Smooth muscle cell of the coronary artery (primary cell): ENCODE measurements around the gene CDC42BPB. TPM values are rescaled to one million over a fixed set of nuclear protein-coding genes. Genes with fewer than 3 reads are reported as not detected.

Experiments
- total RNA-seq: library from RNA; depleted of rRNA; stranded (reverse); fragments of >200 nt; gene quantifications from 2 replicates; pipeline ENCODE4 v1.2.3, GENCODE V29; 2014; ENCODE audit warnings: low replicate concordance

The CDC42BPB gene, protein sequence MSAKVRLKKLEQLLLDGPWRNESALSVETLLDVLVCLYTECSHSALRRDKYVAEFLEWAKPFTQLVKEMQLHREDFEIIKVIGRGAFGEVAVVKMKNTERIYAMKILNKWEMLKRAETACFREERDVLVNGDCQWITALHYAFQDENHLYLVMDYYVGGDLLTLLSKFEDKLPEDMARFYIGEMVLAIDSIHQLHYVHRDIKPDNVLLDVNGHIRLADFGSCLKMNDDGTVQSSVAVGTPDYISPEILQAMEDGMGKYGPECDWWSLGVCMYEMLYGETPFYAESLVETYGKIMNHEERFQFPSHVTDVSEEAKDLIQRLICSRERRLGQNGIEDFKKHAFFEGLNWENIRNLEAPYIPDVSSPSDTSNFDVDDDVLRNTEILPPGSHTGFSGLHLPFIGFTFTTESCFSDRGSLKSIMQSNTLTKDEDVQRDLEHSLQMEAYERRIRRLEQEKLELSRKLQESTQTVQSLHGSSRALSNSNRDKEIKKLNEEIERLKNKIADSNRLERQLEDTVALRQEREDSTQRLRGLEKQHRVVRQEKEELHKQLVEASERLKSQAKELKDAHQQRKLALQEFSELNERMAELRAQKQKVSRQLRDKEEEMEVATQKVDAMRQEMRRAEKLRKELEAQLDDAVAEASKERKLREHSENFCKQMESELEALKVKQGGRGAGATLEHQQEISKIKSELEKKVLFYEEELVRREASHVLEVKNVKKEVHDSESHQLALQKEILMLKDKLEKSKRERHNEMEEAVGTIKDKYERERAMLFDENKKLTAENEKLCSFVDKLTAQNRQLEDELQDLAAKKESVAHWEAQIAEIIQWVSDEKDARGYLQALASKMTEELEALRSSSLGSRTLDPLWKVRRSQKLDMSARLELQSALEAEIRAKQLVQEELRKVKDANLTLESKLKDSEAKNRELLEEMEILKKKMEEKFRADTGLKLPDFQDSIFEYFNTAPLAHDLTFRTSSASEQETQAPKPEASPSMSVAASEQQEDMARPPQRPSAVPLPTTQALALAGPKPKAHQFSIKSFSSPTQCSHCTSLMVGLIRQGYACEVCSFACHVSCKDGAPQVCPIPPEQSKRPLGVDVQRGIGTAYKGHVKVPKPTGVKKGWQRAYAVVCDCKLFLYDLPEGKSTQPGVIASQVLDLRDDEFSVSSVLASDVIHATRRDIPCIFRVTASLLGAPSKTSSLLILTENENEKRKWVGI (N-terminal part only)
- total RNA-seq: 60.6 and 77.9 TPM in 2 replicates

GRCh38 chr14:103057372-103058163 is at the start of gene CDC42BPB:
Gene CDC42BPB, minus strand, starts transcription at chr14:103057549. Its CDS starts 376 bp downstream, at chr14:103057173.

DNA sequence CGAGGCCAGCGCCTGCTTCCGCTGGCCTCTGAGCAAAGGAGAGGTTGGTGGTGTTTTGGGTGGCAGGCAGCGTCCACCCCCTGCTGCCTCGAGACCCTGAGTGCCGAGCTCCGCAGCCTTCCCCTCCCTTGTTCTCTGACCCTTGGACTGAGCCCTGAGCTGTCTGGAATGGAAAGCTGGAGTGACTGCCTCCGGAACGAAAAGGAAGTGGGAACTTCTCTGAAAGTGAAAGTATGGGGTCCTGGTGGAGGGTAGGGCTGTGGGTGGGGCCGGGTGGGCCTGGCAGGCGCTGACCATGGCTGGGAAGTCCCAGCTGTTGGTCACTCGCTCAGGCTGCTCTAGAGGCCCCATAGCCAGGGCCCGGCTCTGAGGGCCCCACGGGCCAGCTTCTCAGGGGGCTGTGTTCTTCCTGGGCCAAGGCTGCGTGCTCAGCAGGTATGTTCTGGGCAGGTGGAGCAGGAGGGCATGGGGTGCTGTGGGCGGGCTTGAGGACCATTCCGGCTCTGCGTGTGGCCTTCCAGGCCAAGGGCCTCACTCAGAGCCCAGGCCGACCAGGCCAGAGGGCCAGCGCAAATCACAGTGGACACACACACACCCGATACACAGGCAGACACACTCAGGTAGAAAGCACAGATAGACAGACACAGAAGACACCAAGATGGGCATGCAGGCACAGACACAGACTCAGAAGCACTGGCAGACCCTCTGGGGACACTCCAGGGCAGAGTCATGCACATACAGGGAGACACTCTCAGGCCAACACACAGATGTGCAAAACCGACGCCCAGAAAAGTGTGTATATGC is 37.3 kb upstream of the CDC42BPB start, which contains the start of gene EXOC3L4:
TSS of gene EXOC3L4 (plus strand) at position 320 of the 804 bp plus-strand sequence. CDS start 5,495 bp downstream, outside the sequence.

GRCh38 chr14:103084021-103084919 is 26.9 kb upstream of the CDC42BPB start, which contains the start of gene LBHD2:
Gene LBHD2, plus strand, starts transcription at chr14:103084210. Its CDS starts 1,803 bp downstream, at chr14:103086013.

DNA sequence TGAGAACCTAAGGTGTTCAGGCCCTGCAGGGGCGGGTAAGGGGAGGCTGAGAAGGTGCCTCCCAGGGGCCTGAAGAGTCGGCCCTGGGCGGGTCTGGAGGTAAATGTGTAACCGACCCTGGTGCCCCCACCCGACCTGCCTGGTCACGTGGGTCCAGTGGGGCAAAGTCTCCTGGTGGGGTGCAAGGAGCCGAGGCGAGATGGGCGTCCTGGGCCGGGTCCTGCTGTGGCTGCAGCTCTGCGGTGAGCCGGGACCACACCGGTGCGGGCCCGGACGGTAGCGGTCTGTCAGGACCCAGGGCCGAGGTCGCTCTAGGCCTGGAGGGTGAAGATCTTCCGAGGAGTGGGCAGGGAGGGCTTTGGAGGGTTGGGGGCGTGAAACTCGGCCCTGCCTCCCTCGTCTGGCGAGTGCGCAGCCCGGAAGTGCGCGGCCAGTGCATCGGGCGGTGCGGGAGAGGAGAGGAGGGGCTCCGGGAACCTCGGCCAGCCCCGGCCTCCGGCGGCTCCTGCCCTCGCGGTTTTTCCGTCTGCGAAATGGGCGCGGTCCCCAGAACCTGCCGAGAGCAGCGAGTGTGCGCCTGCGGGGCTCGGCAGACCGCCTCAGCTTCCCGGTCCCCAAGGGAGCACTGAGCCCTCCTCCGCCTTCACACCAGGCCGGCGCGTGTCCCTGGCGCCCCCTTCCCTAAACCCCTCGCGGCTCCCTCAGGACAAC is 134.7 kb downstream of the CDC42BPB start, which contains the start of gene AMN:
TSS of gene AMN (plus strand) at position 174 of the 711 bp plus-strand sequence. CDS start at position 200, 26 bp downstream.

Other genes with a start within 250 kb of the CDC42BPB start
- gene AMN, start 134.9 kb downstream of the CDC42BPB start, total RNA-seq: 0.23 TPM in 1 of 2 replicates, not detected in the other
- gene LBHD2, start 26.7 kb upstream of the CDC42BPB start, total RNA-seq: not detected in 2 replicates
- gene EXOC3L4, start 37.2 kb upstream of the CDC42BPB start, total RNA-seq: 0.35 TPM in 1 of 2 replicates, not detected in the other
- gene TNFAIP2, start 65.9 kb upstream of the CDC42BPB start, total RNA-seq: 21.9 and 46.6 TPM in 2 replicates